Measurements from ENCODE around the gene EMP1. TPM values are rescaled to one million over a fixed set of nuclear protein-coding genes. Genes with fewer than 3 reads are reported as not detected.

EMP1 gene
- total RNA-seq, 2 experiments from 2014 or later: 6.1 to 8.8 TPM

GRCh38 chr12:13177906-13178305, 18.6 kb upstream of the EMP1 start:
- CTCF ChIA-PET: interaction anchor here (2.4 kb wide), 2 partner anchors 31 to 33 kb away, joined by 9 to 15 read pairs; no protein-coding TSS in a partner anchor
- Mint-ChIP-seq H3K4me1 (peaks cover 41% of the 10 kb centered on the region), H3K4me3 (no peak overlapping the region), H3K27me3 (peaks cover 55% of the 10 kb centered on the region), H3K9me3 (ENCODE audit: low read depth) (no peaks in the 10 kb centered on the region), H3K36me3 (no peaks in the 10 kb centered on the region), H3K27ac (no peak overlapping the region)
- ATAC-seq: no peak
- no peak for DNase-seq

GRCh38 chr12:13178568-13179210, 17.8 kb upstream of the EMP1 start:
- Mint-ChIP-seq H3K4me3 (peak overlapping the region; percentile 46), H3K4me1 (peaks cover 38% of the 10 kb centered on the region), H3K27ac (no peak overlapping the region)

DNA sequence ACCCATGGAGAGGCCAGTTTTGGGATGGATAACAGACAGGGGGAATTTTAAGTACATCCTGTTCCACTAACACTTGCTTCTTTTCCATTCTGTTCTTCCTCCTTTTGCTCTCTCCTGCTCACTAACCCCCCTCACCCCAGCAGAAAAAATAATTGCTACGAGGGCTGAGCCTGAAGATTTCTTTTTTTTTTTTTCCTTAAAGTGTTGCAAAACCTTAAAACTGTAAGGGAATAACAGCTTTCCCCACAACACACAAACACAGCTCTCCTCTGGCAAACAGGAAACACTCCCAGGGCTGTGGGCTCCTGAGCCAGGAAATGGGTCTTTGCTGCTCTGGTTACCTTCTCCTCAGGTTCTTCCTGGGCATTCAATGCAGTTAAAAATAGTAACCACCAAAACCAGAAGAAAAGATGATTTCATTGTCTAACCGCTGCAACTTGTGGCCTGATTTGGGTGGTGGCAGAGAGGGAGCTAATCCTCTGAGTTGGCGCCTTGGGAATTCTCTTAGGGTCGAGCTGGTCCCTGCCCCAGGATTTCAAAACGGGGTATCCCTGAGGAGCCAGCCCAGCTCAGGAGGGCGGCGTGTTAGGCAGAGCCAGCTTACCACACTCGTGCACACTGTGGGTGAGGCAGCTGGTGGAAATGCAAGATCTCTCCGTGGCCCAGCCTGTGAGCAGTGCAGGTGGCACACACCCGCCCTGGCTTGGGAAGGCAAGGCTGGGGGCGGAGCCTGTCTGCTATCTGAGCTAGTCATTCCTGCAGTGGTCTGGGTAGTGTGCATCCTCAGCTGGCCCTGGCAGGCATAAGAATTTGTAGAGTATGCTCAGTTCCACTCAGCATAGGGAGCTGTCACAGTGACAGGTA, 17.1 kb upstream of the EMP1 start:
- CTCF ChIA-PET: interaction anchor here (0.7 to 2.4 kb wide), 9 partner anchors 13 to 457 kb away, joined by 3 to 15 read pairs (median 5); no protein-coding TSS in a partner anchor
- no peaks in the 10 kb centered on the region for H3K36me3 Mint-ChIP-seq
- ATAC-seq (peak; percentile 94), DNase-seq (peak; percentile 83)
- peak overlapping the region; percentile 46 for H3K4me3 Mint-ChIP-seq
- peaks cover 49% of the 10 kb centered on the region for H3K27me3 Mint-ChIP-seq
- peak overlapping the region; percentile 35 for H3K27ac Mint-ChIP-seq
- H3K9me3 Mint-ChIP-seq (ENCODE audit: low read depth): no peaks in the 10 kb centered on the region
- peaks cover 35% of the 10 kb centered on the region for H3K4me1 Mint-ChIP-seq

More at GRCh38 chr12:13178568-13179210, 17.8 kb upstream of the EMP1 start:
- Mint-ChIP-seq H3K9me3 (ENCODE audit: low read depth) (no peaks in the 10 kb centered on the region), H3K27me3 (peaks cover 49% of the 10 kb centered on the region), H3K36me3 (no peaks in the 10 kb centered on the region)
- CTCF ChIA-PET: interaction anchor here (0.7 to 2.4 kb wide), 7 partner anchors 14 to 457 kb away, joined by 3 to 15 read pairs (median 5); no protein-coding TSS in a partner anchor
- ATAC-seq (no peak), DNase-seq (no peak)

DNA sequence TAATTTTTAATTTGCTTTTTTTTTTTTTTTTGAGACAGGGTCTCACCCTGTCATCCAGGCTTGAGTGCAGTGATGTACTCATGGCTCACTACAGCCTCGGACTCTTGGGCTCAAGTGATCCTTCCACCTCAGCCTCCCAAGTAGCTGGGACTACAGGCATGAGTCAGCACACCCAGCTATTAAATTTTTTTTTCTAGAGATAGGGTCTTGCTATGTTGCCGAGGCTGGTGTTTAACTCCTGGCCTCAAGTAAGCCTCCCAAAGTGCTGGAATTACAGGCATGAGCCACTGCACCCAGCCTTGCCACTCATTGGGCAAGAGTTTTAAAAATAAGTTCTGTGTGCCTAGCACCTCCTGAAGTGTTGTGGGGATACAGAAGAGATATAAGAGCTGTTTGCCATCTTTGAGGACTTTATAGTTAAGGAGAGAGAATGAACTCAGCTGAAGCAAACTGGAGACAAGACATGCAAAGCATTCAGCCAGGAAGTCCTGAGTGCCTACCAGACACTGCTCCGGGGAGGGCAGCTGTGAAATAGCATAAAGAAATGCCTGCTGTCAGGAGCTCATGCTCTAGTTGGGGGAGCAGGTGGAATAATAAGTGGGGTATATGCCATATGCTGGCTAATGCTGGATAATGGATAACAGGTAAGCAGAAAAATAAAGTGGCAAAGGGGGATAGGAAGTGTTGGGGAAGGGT, 15.0 kb upstream of the EMP1 start:
- no peak for DNase-seq
- H3K27ac Mint-ChIP-seq: no peak overlapping the region
- peaks cover 36% of the 10 kb centered on the region for H3K27me3 Mint-ChIP-seq
- CTCF ChIA-PET: interaction anchor here (0.8 to 1.1 kb wide), 2 partner anchors 9 to 30 kb away, joined by 3 read pairs; no protein-coding TSS in a partner anchor
- peaks cover 30% of the 10 kb centered on the region for H3K4me1 Mint-ChIP-seq
- no peak overlapping the region for H3K4me3 Mint-ChIP-seq
- ATAC-seq: no peak
- H3K9me3 Mint-ChIP-seq (ENCODE audit: low read depth): no peaks in the 10 kb centered on the region
- H3K36me3 Mint-ChIP-seq: no peaks in the 10 kb centered on the region

DNA sequence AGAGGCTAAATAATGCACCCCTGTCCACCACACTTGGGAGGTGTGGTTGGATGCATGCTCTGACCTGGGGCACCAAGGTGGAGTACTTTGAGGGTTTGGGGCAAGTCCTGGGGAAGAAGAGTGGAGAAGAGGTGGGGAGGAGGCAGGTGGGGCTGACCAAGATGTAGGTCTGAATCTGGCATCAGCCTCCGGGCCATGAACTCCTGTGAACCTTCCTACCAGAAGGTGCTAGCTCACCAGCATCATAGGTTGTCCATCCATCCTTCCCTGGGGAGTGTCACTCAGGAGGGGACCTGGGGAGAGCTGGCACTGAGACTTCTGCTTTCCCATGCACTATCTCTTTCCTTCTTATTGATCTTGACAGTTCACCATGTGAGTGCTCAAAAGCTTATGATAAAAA, 13.6 kb upstream of the EMP1 start:
- Mint-ChIP-seq H3K9me3 (ENCODE audit: low read depth) (no peaks in the 10 kb centered on the region), H3K4me3 (no peak overlapping the region), H3K36me3 (no peaks in the 10 kb centered on the region), H3K27me3 (peaks cover 30% of the 10 kb centered on the region), H3K4me1 (peaks cover 30% of the 10 kb centered on the region), H3K27ac (no peak overlapping the region)
- CTCF ChIA-PET: no interaction called here
- ATAC-seq (no peak), DNase-seq (no peak)

- Mint-ChIP-seq H3K4me3 (no peak overlapping the region), H3K27ac (no peak overlapping the region), H3K36me3 (no peaks in the 10 kb centered on the region), H3K9me3 (ENCODE audit: low read depth) (no peaks in the 10 kb centered on the region), H3K4me1 (peaks cover 24% of the 10 kb centered on the region), H3K27me3 (peaks cover 32% of the 10 kb centered on the region)
- ATAC-seq (peak; percentile 57), DNase-seq (no peak)
- CTCF ChIA-PET: interaction anchor here (1.4 kb wide), 1 partner anchor 394 kb away, joined by 3 read pairs; no protein-coding TSS in a partner anchor
Measured at GRCh38 chr12:13183620-13184019, 12.9 kb upstream of the EMP1 start.

- no peak for ATAC-seq
- Mint-ChIP-seq H3K4me1 (peaks cover 8% of the 10 kb centered on the region), H3K9me3 (ENCODE audit: low read depth) (no peaks in the 10 kb centered on the region), H3K27me3 (peaks cover 40% of the 10 kb centered on the region), H3K27ac (no peak overlapping the region), H3K36me3 (no peaks in the 10 kb centered on the region), H3K4me3 (no peak overlapping the region)
- CTCF ChIA-PET: no interaction called here
- no peak for DNase-seq
Measured at GRCh38 chr12:13186302-13186701, 10.2 kb upstream of the EMP1 start.

DNA sequence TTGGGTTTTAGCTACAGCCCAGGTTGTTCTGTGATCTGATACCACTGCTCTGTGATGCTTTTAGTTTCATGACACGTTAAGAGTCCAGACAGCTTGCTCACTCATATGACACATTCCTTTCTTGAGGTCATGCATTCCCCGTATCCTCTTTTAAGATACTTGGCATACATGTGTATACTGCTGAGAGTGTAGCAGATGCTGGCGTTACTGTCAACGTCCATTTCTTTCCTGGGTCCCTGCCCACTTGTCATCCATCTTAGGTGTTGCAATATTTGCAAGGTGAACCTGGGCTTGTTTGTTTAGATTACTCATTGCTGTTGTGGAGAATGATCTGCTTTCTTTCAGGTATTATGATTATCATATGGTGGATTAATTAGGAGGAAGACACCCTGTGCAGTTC, 9.1 kb upstream of the EMP1 start:
- Mint-ChIP-seq H3K9me3 (ENCODE audit: low read depth) (no peaks in the 10 kb centered on the region), H3K4me3 (no peak overlapping the region), H3K27me3 (peaks cover 36% of the 10 kb centered on the region), H3K27ac (no peak overlapping the region), H3K4me1 (peaks cover 8% of the 10 kb centered on the region), H3K36me3 (no peaks in the 10 kb centered on the region)
- CTCF ChIA-PET: interaction anchor here (1.6 kb wide), 1 partner anchor 25 kb away, joined by 4 read pairs; no protein-coding TSS in a partner anchor
- no peak for ATAC-seq
- no peak for DNase-seq

GRCh38 chr12:13189264-13189663, 7.3 kb upstream of the EMP1 start:
- DNase-seq: no peak
- ATAC-seq: no peak
- peaks cover 42% of the 10 kb centered on the region for H3K27me3 Mint-ChIP-seq
- no peaks in the 10 kb centered on the region for H3K4me1 Mint-ChIP-seq
- no peak overlapping the region for H3K27ac Mint-ChIP-seq
- no peaks in the 10 kb centered on the region for H3K9me3 Mint-ChIP-seq (ENCODE audit: low read depth)
- H3K4me3 Mint-ChIP-seq: no peak overlapping the region
- CTCF ChIA-PET: interaction anchor here (1.9 kb wide), 1 partner anchor 23 kb away, joined by 8 read pairs; no protein-coding TSS in a partner anchor
- no peaks in the 10 kb centered on the region for H3K36me3 Mint-ChIP-seq

DNA sequence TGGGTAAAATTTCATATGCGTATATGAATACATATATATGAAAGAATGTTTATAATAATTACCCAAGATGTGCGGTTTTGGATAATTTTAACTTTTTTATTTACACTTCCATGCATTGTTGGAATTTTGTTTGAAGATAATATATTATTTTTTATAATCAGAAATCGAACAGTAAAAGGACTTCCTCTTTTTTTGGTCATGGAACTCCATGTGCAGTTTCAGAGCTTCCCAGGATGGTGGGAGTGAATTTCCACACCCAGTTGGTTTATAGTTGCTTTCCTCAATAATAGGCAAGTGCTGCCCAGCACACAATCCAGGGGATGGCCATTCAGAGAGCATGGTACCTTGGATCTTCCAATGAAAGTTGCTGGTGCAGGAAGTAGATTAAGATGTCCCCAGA, 6.3 kb upstream of the EMP1 start:
- peaks cover 45% of the 10 kb centered on the region for H3K27me3 Mint-ChIP-seq
- ATAC-seq (no peak), DNase-seq (no peak)
- no peak overlapping the region for H3K4me3 Mint-ChIP-seq
- H3K27ac Mint-ChIP-seq: no peak overlapping the region
- no peaks in the 10 kb centered on the region for H3K9me3 Mint-ChIP-seq (ENCODE audit: low read depth)
- peaks cover 5% of the 10 kb centered on the region for H3K4me1 Mint-ChIP-seq
- no peaks in the 10 kb centered on the region for H3K36me3 Mint-ChIP-seq
- CTCF ChIA-PET: interaction anchor here (1.0 to 1.9 kb wide), 2 partner anchors 9 to 22 kb away, joined by 3 to 8 read pairs; no protein-coding TSS in a partner anchor

- Mint-ChIP-seq H3K27ac (no peak overlapping the region), H3K27me3 (peaks cover 47% of the 10 kb centered on the region), H3K36me3 (no peaks in the 10 kb centered on the region), H3K4me1 (peaks cover 26% of the 10 kb centered on the region), H3K4me3 (no peak overlapping the region), H3K9me3 (ENCODE audit: low read depth) (no peaks in the 10 kb centered on the region)
- no peak for DNase-seq
- ATAC-seq: no peak
- CTCF ChIA-PET: interaction anchor here (1.9 kb wide), 1 partner anchor 63 kb away, joined by 5 read pairs; no protein-coding TSS in a partner anchor
Measured at GRCh38 chr12:13192719-13193118, 3.8 kb upstream of the EMP1 start.

GRCh38 chr12:13193505-13194231, 2.9 kb upstream of the EMP1 start:
- CTCF ChIA-PET: interaction anchor here (1.2 to 1.9 kb wide), 2 partner anchors 19 to 62 kb away, joined by 3 to 5 read pairs; no protein-coding TSS in a partner anchor
- peaks cover 42% of the 10 kb centered on the region for H3K27me3 Mint-ChIP-seq
- no peaks in the 10 kb centered on the region for H3K9me3 Mint-ChIP-seq (ENCODE audit: low read depth)
- H3K27ac Mint-ChIP-seq: no peak overlapping the region
- no peak overlapping the region for H3K4me3 Mint-ChIP-seq
- H3K36me3 Mint-ChIP-seq: no peaks in the 10 kb centered on the region
- no peak for ATAC-seq
- H3K4me1 Mint-ChIP-seq: peaks cover 26% of the 10 kb centered on the region
- DNase-seq: no peak

All from activated CD8-positive, alpha-beta memory T cell treated with anti-CD3 and anti-CD28 coated beads, Interleukin-2, amount 10 ng/mL, durations not matched to agents 7 days and 5 days (primary cell).